CD14-positive monocyte (primary cell): Measurements from ENCODE around the gene GYG1. TPM values are rescaled to one million over a fixed set of nuclear protein-coding genes. Genes with fewer than 3 reads are reported as not detected.

Source experiments
- DNase-seq, 3 donors: peaks; one replicate each; pipeline ENCODE4 v3.0.0-alpha.2; 2011 to 2022
- H2AFZ ChIP-seq: 2 replicates; pipeline ENCODE4 v1.6.0; 2012; ENCODE audit warnings: mild to moderate bottlenecking, low read depth, low read length, inconsistent platforms; ENCODE audit not compliant: insufficient read depth, poor library complexity, severe bottlenecking
- H3K27ac ChIP-seq, 2 donors: 1 replicate in 1 of 2; 2 replicates in 1 of 2; pipeline ENCODE4 v1.5.1; 2012 to 2013; ENCODE audit warnings: low read length in 2 of 2, control low read depth in 1 of 2, inconsistent platforms in 1 of 2, low read depth in 1 of 2, mild to moderate bottlenecking in 1 of 2
- H3K27me3 ChIP-seq, 2 donors: one replicate each; pipeline versions ENCODE4 v1.6.0 to v1.6.1; 2011 to 2013; ENCODE audit warnings: low read length in 2 of 2; ENCODE audit not compliant: control insufficient read depth in 2 of 2, insufficient read depth in 2 of 2
- H3K36me3 ChIP-seq, 2 donors: replicated peaks in 1 of 2; 1 replicate in 1 of 2; 2 replicates in 1 of 2; pipeline versions ENCODE4 v1.5.1 to v1.6.1; 2012 to 2013; ENCODE audit warnings: low read length in 2 of 2, control low read depth in 1 of 2, inconsistent platforms in 1 of 2, mild to moderate bottlenecking in 1 of 2; ENCODE audit not compliant: insufficient read depth in 2 of 2, control insufficient read depth in 1 of 2
- H3K4me1 ChIP-seq, 2 donors: 1 replicate in 1 of 2; 2 replicates in 1 of 2; pipeline versions ENCODE4 v1.5.1 to v1.6.1; 2012 to 2013; ENCODE audit warnings: low read length in 2 of 2, control low read depth in 1 of 2, inconsistent platforms in 1 of 2, mild to moderate bottlenecking in 1 of 2, moderate library complexity in 1 of 2; ENCODE audit not compliant: insufficient read depth in 2 of 2, control insufficient read depth in 1 of 2
- H3K4me2 ChIP-seq: replicated peaks from 2 replicates; pipeline ENCODE3; 2012; ENCODE audit warnings: low read length, moderate library complexity, mild to moderate bottlenecking; ENCODE audit not compliant: poor library complexity, severe bottlenecking; ENCODE audit errors: extremely low read depth
- H3K4me3 ChIP-seq, 3 experiments: fragments of 200-600 bp in 1 of 3; sonication (generic) in 1 of 3; replicated peaks in 1 of 3; 1 replicate in 2 of 3; 2 replicates in 1 of 3; pipeline ENCODE4 v1.5.1; 2011 to 2013; ENCODE audit warnings: low read length in 3 of 3, mild to moderate bottlenecking in 3 of 3, control low read depth in 2 of 3, low read depth in 2 of 3, inconsistent platforms in 1 of 3, moderate library complexity in 1 of 3
- H3K79me2 ChIP-seq: 2 replicates; pipeline ENCODE4 v1.6.0; 2012; ENCODE audit warnings: mild to moderate bottlenecking, control low read depth, inconsistent platforms, low read length, moderate library complexity; ENCODE audit not compliant: insufficient read depth
- H3K9ac ChIP-seq: 2 replicates; pipeline ENCODE4 v1.6.0; 2017; ENCODE audit warnings: low read length, mild to moderate bottlenecking; ENCODE audit not compliant: insufficient read depth, poor library complexity, severe bottlenecking
- H3K9me3 ChIP-seq, 2 donors: replicated peaks in 1 of 2; 1 replicate in 1 of 2; 2 replicates in 1 of 2; pipeline versions ENCODE4 v1.5.1 to v1.6.1; 2012 to 2013; ENCODE audit warnings: low read length in 2 of 2, control low read depth in 1 of 2; ENCODE audit not compliant: control insufficient read depth in 1 of 2, insufficient read depth in 1 of 2
- H4K20me1 ChIP-seq: 2 replicates; pipeline ENCODE4 v1.6.0; 2012; ENCODE audit warnings: mild to moderate bottlenecking, low read length, control low read depth, moderate library complexity; ENCODE audit not compliant: insufficient read depth
- H3K27ac Mint-ChIP-seq, 7 donors: one replicate each; pipeline ENCODE4 v1.8.0; 2020; ENCODE audit warnings: mild to moderate bottlenecking in 7 of 7, mixed read lengths in 7 of 7, moderate library complexity in 6 of 7, inconsistent platforms in 2 of 7
- H3K27me3 Mint-ChIP-seq, 3 donors: one replicate each; pipeline ENCODE4 v1.8.0; 2021 to 2022; ENCODE audit warnings: low read depth in 3 of 3, mild to moderate bottlenecking in 3 of 3, mixed read lengths in 3 of 3, moderate library complexity in 3 of 3, inconsistent platforms in 1 of 3
- H3K36me3 Mint-ChIP-seq, 2 donors: one replicate each; pipeline ENCODE4 v1.8.0; 2020; ENCODE audit warnings: mixed read lengths in 2 of 2, inconsistent platforms in 1 of 2, mild to moderate bottlenecking in 1 of 2
- H3K4me1 Mint-ChIP-seq: one replicate; pipeline ENCODE4 v1.8.0; 2020; ENCODE audit warnings: mild to moderate bottlenecking, mixed read lengths
- H3K4me3 Mint-ChIP-seq, 2 donors: one replicate each; pipeline ENCODE4 v1.8.0; 2020; ENCODE audit warnings: mild to moderate bottlenecking in 2 of 2, mixed read lengths in 2 of 2, moderate library complexity in 1 of 2
- H3K9me3 Mint-ChIP-seq, 7 donors: one replicate each; pipeline ENCODE4 v1.8.0; 2020 to 2022; ENCODE audit warnings: mixed read lengths in 7 of 7, mild to moderate bottlenecking in 6 of 7, moderate library complexity in 6 of 7, inconsistent platforms in 2 of 7
- CTCF ChIP-seq: fragments of 200-600 bp; IDR thresholded peaks from one replicate; pipeline ENCODE4 v1.8.0; 2022; ENCODE audit warnings: antibody characterized with exemption, mild to moderate bottlenecking
- WGBS: methylation state at CpG from one replicate; pipeline ENCODE4 v1.1.5; 2013; ENCODE audit warnings: missing lambda C conversion rate; ENCODE audit not compliant: insufficient coverage; 5-methylcytosine and 5-hydroxymethylcytosine counted together
- intact Hi-C, 2 donors: fragments of 100-400 bp; cut with micrococcal nuclease; formaldehyde crosslinking; loops; one replicate each; pipeline versions ENCODE4 v1.15.0 to v1.15.1; 2023
- polyA plus RNA-seq, 3 donors: library from polyadenylated mRNA; depleted of rRNA in 1 of 3; unstranded in 2 of 3; stranded (reverse) in 1 of 3; fragments of 300-500 nt in 2 of 3; fragments of >200 nt in 1 of 3; fragmentation: Illumina TruSeq in 2 of 3; gene quantifications; 1 replicate in 2 of 3; 2 replicates in 1 of 3; pipeline ENCODE4 v1.2.3, GENCODE V29; 2012 to 2021

GYG1 gene
- polyA plus RNA-seq, 3 donors, result 50.6 to 122 (median 121) TPM

- Histone ChIP-seq H4K20me1 (peaks cover 48% of the 10 kb centered on the region), H3K9me3 (no peaks in the 10 kb centered on the region), H3K4me1 (no peaks in the 10 kb centered on the region), H3K36me3 (peaks cover 81 to 98% of the 10 kb centered on the region in 2 donors), H3K79me2 (peaks cover 4% of the 10 kb centered on the region), H3K9ac (no peak overlapping the region), H3K27ac (no peak overlapping the region), H2AFZ (no peak overlapping the region), H3K27me3 (no peaks in the 10 kb centered on the region), H3K4me2 (no peak overlapping the region), H3K4me3 (no peak overlapping the region)
- Mint-ChIP-seq H3K36me3 (peaks cover 74 to 96% of the 10 kb centered on the region in 2 donors), H3K4me1 (no peaks in the 10 kb centered on the region), H3K27me3 (peaks cover 0 to 2% (median 0%) of the 10 kb centered on the region in 3 donors), H3K27ac (peak overlapping the region in 1 of 7 donors; percentile 17), H3K4me3 (no peak overlapping the region), H3K9me3 (no peaks in the 10 kb centered on the region)
- TF ChIP-seq CTCF, result no peak
- intact Hi-C loops, result no loop called here
- 100% methylated on average over 5 of the region's 5 CpGs for WGBS
- no peak for DNase-seq
These were observed 20.3 kb downstream of the GYG1 start for GRCh38 chr3:149011676-149012075.

- H3K4me1 ChIP-seq, result no peaks in the 10 kb centered on the region
- H2AFZ ChIP-seq, result no peak overlapping the region
- no peak for DNase-seq
- H3K4me2 ChIP-seq, result no peak overlapping the region
- H3K4me3 Mint-ChIP-seq, result no peak overlapping the region
- WGBS, result 100% methylated on average over 2 of the region's 6 CpGs
- peaks cover 4% of the 10 kb centered on the region for H3K79me2 ChIP-seq
- H3K4me3 ChIP-seq, result no peak overlapping the region
- peaks cover 44% of the 10 kb centered on the region for H4K20me1 ChIP-seq
- intact Hi-C loops, result no loop called here
- H3K4me1 Mint-ChIP-seq, result no peaks in the 10 kb centered on the region
- no peak overlapping the region for H3K9ac ChIP-seq
- peaks cover 65 to 92% of the 10 kb centered on the region in 2 donors for H3K36me3 Mint-ChIP-seq
- peaks cover 0 to 2% (median 0%) of the 10 kb centered on the region in 3 donors for H3K27me3 Mint-ChIP-seq
- H3K9me3 ChIP-seq, result no peaks in the 10 kb centered on the region
- no peak overlapping the region for H3K27ac ChIP-seq
- peaks cover 73 to 97% of the 10 kb centered on the region in 2 donors for H3K36me3 ChIP-seq
- no peaks in the 10 kb centered on the region for H3K27me3 ChIP-seq
- no peaks in the 10 kb centered on the region for H3K9me3 Mint-ChIP-seq
- peak overlapping the region in 1 of 7 donors; percentile 51 for H3K27ac Mint-ChIP-seq
- TF ChIP-seq CTCF, result no peak
These were observed 22.4 kb downstream of the GYG1 start for GRCh38 chr3:149013726-149014125.
